ENCODE results near the gene MAP2K5.

The MAP2K5 gene

DNA sequence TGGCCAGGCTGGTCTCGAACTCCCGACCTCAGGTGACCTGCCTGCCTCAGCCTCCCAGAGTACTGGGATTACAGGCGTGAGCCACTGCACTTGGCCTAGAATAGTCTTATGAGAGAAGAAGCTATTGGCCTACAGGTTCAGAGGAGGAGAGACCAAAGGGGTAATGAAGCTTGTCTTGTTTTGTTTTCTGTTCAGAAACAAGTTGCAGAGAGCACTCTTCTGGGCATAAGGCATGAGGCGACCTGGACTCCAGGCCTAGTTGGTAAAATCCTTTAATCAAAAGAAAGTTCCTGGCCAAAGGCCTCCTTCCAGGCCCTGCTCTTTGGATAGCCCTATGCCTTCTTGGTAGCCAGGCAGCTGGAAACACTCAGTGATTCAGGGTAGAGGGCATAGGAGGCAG lies 195.6 kb downstream of the MAP2K5 start:
- Histone ChIP-seq H2BK5ac (ENCODE audit: low read length) (no peak overlapping the region), H3K36me3 (replicated peaks in 1 of 2; ENCODE audit: control insufficient read depth in 2 of 2, insufficient read depth in 2 of 2, low read length in 2 of 2) (no peaks in the 10 kb centered on the region), H3K4me1 (ENCODE audit: control insufficient read depth in 2 of 2, insufficient read depth in 1 of 2, low read depth in 1 of 2, low read length in 2 of 2) (no peaks in the 10 kb centered on the region), H3K9ac (ENCODE audit: low read depth, low read length, poor library complexity) (no peak overlapping the region), H4K8ac (ENCODE audit: low read depth, low read length) (no peak overlapping the region), H2AFZ (ENCODE audit: low read length) (no peak overlapping the region), H2AK5ac (ENCODE audit: low read depth, low read length) (no peak overlapping the region), H3K27me3 (ENCODE audit: control insufficient read depth in 3 of 3, insufficient read depth in 3 of 3, low read depth in 1 of 3, low read length in 3 of 3) (no peaks in the 10 kb centered on the region), H3K4me2 (ENCODE audit: insufficient read depth, low read length, poor library complexity, severe bottlenecking) (no peak overlapping the region), H3K14ac (ENCODE audit: low read length) (no peak overlapping the region), H2BK15ac (ENCODE audit: low read length) (no peak overlapping the region), H3K79me1 (ENCODE audit: low read depth, low read length) (no peaks in the 10 kb centered on the region), H4K91ac (ENCODE audit: low read depth, low read length, poor library complexity) (no peak overlapping the region), H3K4ac (ENCODE audit: low read length) (no peak overlapping the region), H2BK12ac (ENCODE audit: low read length) (no peak overlapping the region), H3K9me3 (replicated peaks in 1 of 2; ENCODE audit: control insufficient read depth in 2 of 2, insufficient read depth in 1 of 2, low read depth in 1 of 2, low read length in 2 of 2) (no peaks in the 10 kb centered on the region), H3K18ac (ENCODE audit: low read length) (no peak overlapping the region), H3K4me3 (ENCODE audit: low read length in 2 of 2) (no peak overlapping the region), H2BK120ac (ENCODE audit: low read depth, low read length) (no peak overlapping the region), H3K27ac (replicated peaks; ENCODE audit: low read length) (no peak overlapping the region), H3K23ac (ENCODE audit: low read depth, low read length, poor library complexity) (no peak overlapping the region)
- no peak for DNase-seq (ENCODE audit: low spot score)
- no CpG with 5 or more reads among the region's 4 CpGs for WGBS, 2 donors (ENCODE audit: extremely low coverage in 2 of 2, insufficient read length in 2 of 2, insufficient replicate concordance in 1 of 2)

DNA sequence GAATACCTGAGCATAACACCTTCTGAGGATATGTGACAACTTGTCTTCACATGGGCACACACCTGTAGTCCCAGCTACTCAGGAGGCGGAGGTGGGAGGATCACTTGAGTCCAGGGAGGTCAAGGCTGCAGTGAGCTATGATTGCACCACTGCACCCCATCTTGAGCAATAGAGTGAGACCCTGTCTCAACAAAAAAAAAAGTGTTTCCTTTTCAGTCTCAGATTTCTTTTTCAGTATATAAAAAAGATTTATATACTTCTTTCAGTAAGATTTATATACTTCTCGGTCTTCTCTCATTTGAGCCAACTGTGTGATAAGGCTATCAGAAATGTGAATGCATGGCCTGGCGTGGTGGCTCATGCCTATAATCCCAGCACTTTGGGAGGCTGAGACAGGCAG lies 197.9 kb downstream of the MAP2K5 start:
- H4K8ac ChIP-seq (ENCODE audit: low read depth, low read length): no peak overlapping the region
- H3K27ac ChIP-seq (replicated peaks; ENCODE audit: low read length): no peak overlapping the region
- no peak overlapping the region for H3K23ac ChIP-seq (ENCODE audit: low read depth, low read length, poor library complexity)
- H2BK5ac ChIP-seq (ENCODE audit: low read length): no peak overlapping the region
- no peak overlapping the region for H2AFZ ChIP-seq (ENCODE audit: low read length)
- no peak for DNase-seq (ENCODE audit: low spot score)
- H3K9me3 ChIP-seq (replicated peaks in 1 of 2; ENCODE audit: control insufficient read depth in 2 of 2, insufficient read depth in 1 of 2, low read depth in 1 of 2, low read length in 2 of 2): no peaks in the 10 kb centered on the region
- H2BK12ac ChIP-seq (ENCODE audit: low read length): no peak overlapping the region
- H3K4me1 ChIP-seq (ENCODE audit: control insufficient read depth in 2 of 2, insufficient read depth in 1 of 2, low read depth in 1 of 2, low read length in 2 of 2): no peaks in the 10 kb centered on the region
- H3K4me2 ChIP-seq (ENCODE audit: insufficient read depth, low read length, poor library complexity, severe bottlenecking): no peak overlapping the region
- H3K9ac ChIP-seq (ENCODE audit: low read depth, low read length, poor library complexity): no peak overlapping the region
- H2AK5ac ChIP-seq (ENCODE audit: low read depth, low read length): no peak overlapping the region
- no peaks in the 10 kb centered on the region for H3K27me3 ChIP-seq (ENCODE audit: control insufficient read depth in 3 of 3, insufficient read depth in 3 of 3, low read depth in 1 of 3, low read length in 3 of 3)
- no peak overlapping the region for H4K91ac ChIP-seq (ENCODE audit: low read depth, low read length, poor library complexity)
- no peaks in the 10 kb centered on the region for H3K79me1 ChIP-seq (ENCODE audit: low read depth, low read length)
- no peak overlapping the region for H2BK15ac ChIP-seq (ENCODE audit: low read length)
- H3K4me3 ChIP-seq (ENCODE audit: low read length in 2 of 2): no peak overlapping the region
- H3K14ac ChIP-seq (ENCODE audit: low read length): no peak overlapping the region
- H3K18ac ChIP-seq (ENCODE audit: low read length): no peak overlapping the region
- H3K4ac ChIP-seq (ENCODE audit: low read length): no peak overlapping the region
- WGBS, 2 donors (ENCODE audit: extremely low coverage in 2 of 2, insufficient read length in 2 of 2, insufficient replicate concordance in 1 of 2): no CpG with 5 or more reads among the region's 3 CpGs
- no peaks in the 10 kb centered on the region for H3K36me3 ChIP-seq (replicated peaks in 1 of 2; ENCODE audit: control insufficient read depth in 2 of 2, insufficient read depth in 2 of 2, low read length in 2 of 2)
- no peak overlapping the region for H2BK120ac ChIP-seq (ENCODE audit: low read depth, low read length)

DNA sequence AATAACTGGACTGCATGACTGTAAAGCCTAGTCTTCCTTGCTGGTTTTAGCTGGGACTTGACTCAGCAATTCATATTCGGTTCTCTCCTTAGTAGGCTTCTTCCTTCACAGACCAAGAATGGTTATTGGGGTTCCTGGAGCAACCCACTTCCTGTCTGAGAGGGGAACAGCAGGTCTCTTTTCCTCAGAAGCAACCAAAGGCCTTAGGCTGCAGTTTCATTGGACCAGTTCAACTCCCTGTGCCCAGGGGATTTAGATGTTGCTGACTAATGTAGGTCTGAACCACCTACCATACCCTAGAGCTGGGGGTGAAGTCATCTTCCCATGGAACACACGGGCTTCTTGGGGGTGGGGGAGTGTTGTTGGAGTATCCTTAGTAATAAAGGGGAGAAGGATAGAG lies 198.8 kb downstream of the MAP2K5 start:
- no peak overlapping the region for H2BK120ac ChIP-seq (ENCODE audit: low read depth, low read length)
- no peak overlapping the region for H3K4me2 ChIP-seq (ENCODE audit: insufficient read depth, low read length, poor library complexity, severe bottlenecking)
- H2BK5ac ChIP-seq (ENCODE audit: low read length): no peak overlapping the region
- no peak overlapping the region for H3K18ac ChIP-seq (ENCODE audit: low read length)
- WGBS, 2 donors (ENCODE audit: extremely low coverage in 2 of 2, insufficient read length in 2 of 2, insufficient replicate concordance in 1 of 2): no CpG with 5 or more reads among the region's 2 CpGs
- no peak overlapping the region for H3K27ac ChIP-seq (replicated peaks; ENCODE audit: low read length)
- no peak overlapping the region for H2BK12ac ChIP-seq (ENCODE audit: low read length)
- H2BK15ac ChIP-seq (ENCODE audit: low read length): no peak overlapping the region
- H3K9me3 ChIP-seq (replicated peaks in 1 of 2; ENCODE audit: control insufficient read depth in 2 of 2, insufficient read depth in 1 of 2, low read depth in 1 of 2, low read length in 2 of 2): no peaks in the 10 kb centered on the region
- no peak overlapping the region for H3K14ac ChIP-seq (ENCODE audit: low read length)
- H3K4ac ChIP-seq (ENCODE audit: low read length): no peak overlapping the region
- H3K9ac ChIP-seq (ENCODE audit: low read depth, low read length, poor library complexity): no peak overlapping the region
- H4K8ac ChIP-seq (ENCODE audit: low read depth, low read length): no peak overlapping the region
- H3K23ac ChIP-seq (ENCODE audit: low read depth, low read length, poor library complexity): no peak overlapping the region
- no peaks in the 10 kb centered on the region for H3K79me1 ChIP-seq (ENCODE audit: low read depth, low read length)
- H3K4me1 ChIP-seq (ENCODE audit: control insufficient read depth in 2 of 2, insufficient read depth in 1 of 2, low read depth in 1 of 2, low read length in 2 of 2): no peaks in the 10 kb centered on the region
- H3K4me3 ChIP-seq (ENCODE audit: low read length in 2 of 2): no peak overlapping the region
- H2AFZ ChIP-seq (ENCODE audit: low read length): no peak overlapping the region
- no peak for DNase-seq (ENCODE audit: low spot score)
- H4K91ac ChIP-seq (ENCODE audit: low read depth, low read length, poor library complexity): no peak overlapping the region
- H2AK5ac ChIP-seq (ENCODE audit: low read depth, low read length): no peak overlapping the region
- H3K36me3 ChIP-seq (replicated peaks in 1 of 2; ENCODE audit: control insufficient read depth in 2 of 2, insufficient read depth in 2 of 2, low read length in 2 of 2): no peaks in the 10 kb centered on the region
- no peaks in the 10 kb centered on the region for H3K27me3 ChIP-seq (ENCODE audit: control insufficient read depth in 3 of 3, insufficient read depth in 3 of 3, low read depth in 1 of 3, low read length in 3 of 3)

DNA sequence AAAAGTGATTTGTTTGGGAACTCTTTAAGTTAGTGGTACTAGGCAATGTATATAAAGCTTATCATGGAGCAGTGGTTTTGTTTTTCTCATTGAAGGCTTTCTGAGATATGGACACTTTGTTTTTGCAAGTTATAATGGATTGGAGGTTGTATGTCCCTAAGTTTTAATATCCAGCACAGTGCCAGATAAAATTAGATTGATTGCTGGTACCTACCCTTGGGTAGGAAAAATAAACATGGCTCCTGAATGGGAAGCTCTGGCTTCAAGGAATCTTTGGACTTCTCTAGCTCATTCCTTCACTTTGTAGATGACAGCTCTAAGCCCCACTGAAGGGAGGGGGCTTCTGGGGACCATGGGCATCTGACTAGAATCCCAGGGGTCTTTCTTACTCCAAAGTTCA lies 201.1 kb downstream of the MAP2K5 start:
- H3K23ac ChIP-seq (ENCODE audit: low read depth, low read length, poor library complexity): no peak overlapping the region
- no peak overlapping the region for H3K14ac ChIP-seq (ENCODE audit: low read length)
- no peaks in the 10 kb centered on the region for H3K36me3 ChIP-seq (replicated peaks in 1 of 2; ENCODE audit: control insufficient read depth in 2 of 2, insufficient read depth in 2 of 2, low read length in 2 of 2)
- no peak overlapping the region for H3K4me3 ChIP-seq (ENCODE audit: low read length in 2 of 2)
- no peak overlapping the region for H2BK15ac ChIP-seq (ENCODE audit: low read length)
- H3K9me3 ChIP-seq (replicated peaks in 1 of 2; ENCODE audit: control insufficient read depth in 2 of 2, insufficient read depth in 1 of 2, low read depth in 1 of 2, low read length in 2 of 2): no peaks in the 10 kb centered on the region
- no peak overlapping the region for H3K27ac ChIP-seq (replicated peaks; ENCODE audit: low read length)
- no peak overlapping the region for H2BK12ac ChIP-seq (ENCODE audit: low read length)
- no peak overlapping the region for H3K4ac ChIP-seq (ENCODE audit: low read length)
- no peak overlapping the region for H2AK5ac ChIP-seq (ENCODE audit: low read depth, low read length)
- no peak overlapping the region for H2BK120ac ChIP-seq (ENCODE audit: low read depth, low read length)
- H3K79me1 ChIP-seq (ENCODE audit: low read depth, low read length): no peaks in the 10 kb centered on the region
- DNase-seq (ENCODE audit: low spot score): no peak
- H3K4me2 ChIP-seq (ENCODE audit: insufficient read depth, low read length, poor library complexity, severe bottlenecking): no peak overlapping the region
- no peaks in the 10 kb centered on the region for H3K4me1 ChIP-seq (ENCODE audit: control insufficient read depth in 2 of 2, insufficient read depth in 1 of 2, low read depth in 1 of 2, low read length in 2 of 2)
- H2AFZ ChIP-seq (ENCODE audit: low read length): no peak overlapping the region
- H3K27me3 ChIP-seq (ENCODE audit: control insufficient read depth in 3 of 3, insufficient read depth in 3 of 3, low read depth in 1 of 3, low read length in 3 of 3): no peaks in the 10 kb centered on the region
- no peak overlapping the region for H3K9ac ChIP-seq (ENCODE audit: low read depth, low read length, poor library complexity)
- no peak overlapping the region for H2BK5ac ChIP-seq (ENCODE audit: low read length)
- H4K8ac ChIP-seq (ENCODE audit: low read depth, low read length): no peak overlapping the region
- H3K18ac ChIP-seq (ENCODE audit: low read length): no peak overlapping the region
- H4K91ac ChIP-seq (ENCODE audit: low read depth, low read length, poor library complexity): no peak overlapping the region

Measured in neuronal stem cell (in vitro differentiated cells).